Activated CD4-positive, alpha-beta T cell treated with anti-CD3 and anti-CD28 coated beads, Interleukin-2, Interleukin-6, amounts not matched to agents 100 ng/mL and 50 ng/mL, durations not matched to agents 16 hours and 8 hours (primary cell): ENCODE measurements around the gene KMO.

ENCODE experiments used
- DNase-seq: peaks from one replicate; pipeline ENCODE4 v3.0.0-alpha.2; 2020

KMO gene

DNA sequence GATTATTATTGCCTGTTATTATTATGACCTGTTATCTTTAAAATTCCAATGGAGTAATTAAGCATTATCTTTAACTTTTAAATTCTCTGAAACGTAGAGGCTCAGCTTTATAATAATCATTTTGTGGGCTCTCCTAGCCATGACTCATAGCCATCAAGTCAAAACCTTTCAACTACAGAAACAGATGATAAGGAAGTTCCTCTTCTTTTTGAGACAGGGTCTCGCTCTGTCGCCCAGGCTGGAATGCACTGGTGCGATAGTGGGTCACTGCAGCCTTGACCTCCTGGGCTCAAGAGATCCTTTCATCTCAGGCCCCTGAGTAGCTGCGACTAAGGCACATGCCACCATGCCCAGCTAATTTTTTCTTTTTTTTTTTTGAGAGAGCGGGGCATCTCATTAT is 64.5 kb downstream of the KMO start:
- DNase-seq, result no peak

- DNase-seq, result no peak
Measured at GRCh38 chr1:241598249-241598648, 66.1 kb downstream of the KMO start.

GRCh38 chr1:241600496-241600901 is 68.3 kb downstream of the KMO start:
- peak; percentile 28 for DNase-seq

GRCh38 chr1:241603731-241604245 is 71.6 kb downstream of the KMO start:
- DNase-seq, result no peak

DNA sequence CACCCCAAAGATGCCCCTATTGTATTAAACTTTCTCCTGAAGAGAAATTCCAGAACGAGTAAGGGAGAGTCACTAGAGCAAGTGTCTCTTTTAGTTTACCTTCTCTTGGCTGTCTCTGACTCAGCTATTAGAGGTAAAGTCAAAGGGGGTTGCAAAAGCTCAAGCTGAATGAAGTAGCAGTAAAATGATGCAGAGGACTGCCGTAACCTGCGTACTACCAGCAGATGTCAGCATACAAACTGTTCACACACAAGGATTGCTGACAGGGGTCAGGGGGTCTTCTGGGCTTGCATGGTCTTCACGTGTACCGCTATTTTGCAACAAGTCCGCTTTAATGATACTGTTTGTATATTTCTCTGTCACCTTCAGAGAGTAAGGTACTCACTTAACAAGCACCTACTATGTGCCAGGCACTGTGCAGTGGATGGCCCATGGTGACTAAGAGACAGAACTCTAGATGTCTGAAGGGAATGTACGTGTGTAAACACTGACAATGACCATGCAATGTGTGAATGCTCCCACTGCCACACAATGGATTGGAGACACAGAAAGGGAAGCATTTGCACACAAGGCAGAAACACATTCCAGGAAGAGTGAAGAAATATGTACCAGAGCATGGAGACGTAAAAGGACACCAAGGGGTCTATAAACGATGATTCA is 73.1 kb downstream of the KMO start:
- no peak for DNase-seq

GRCh38 chr1:241606544-241606943 is 74.4 kb downstream of the KMO start:
- DNase-seq, result no peak

DNA sequence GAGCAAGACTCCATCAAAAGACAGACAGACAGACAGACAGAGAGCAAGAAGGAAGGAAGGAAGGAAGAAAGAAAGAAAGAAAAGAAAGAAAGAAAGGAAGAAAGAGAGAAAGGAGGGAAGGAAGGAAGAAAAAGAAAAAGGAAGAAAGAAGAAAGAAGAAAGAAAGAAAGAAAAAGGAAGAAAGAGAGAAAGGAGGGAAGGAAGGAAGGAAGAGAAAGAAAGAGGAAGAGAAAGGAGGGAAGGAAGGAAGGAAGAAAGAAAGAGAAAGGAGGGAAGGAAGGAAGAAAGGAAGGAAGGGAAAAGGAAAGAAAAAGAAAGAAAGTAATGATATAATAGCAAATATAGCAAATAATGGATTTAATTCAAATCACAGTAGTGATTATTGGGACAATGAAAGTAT is 75.3 kb downstream of the KMO start:
- no peak for DNase-seq

DNA sequence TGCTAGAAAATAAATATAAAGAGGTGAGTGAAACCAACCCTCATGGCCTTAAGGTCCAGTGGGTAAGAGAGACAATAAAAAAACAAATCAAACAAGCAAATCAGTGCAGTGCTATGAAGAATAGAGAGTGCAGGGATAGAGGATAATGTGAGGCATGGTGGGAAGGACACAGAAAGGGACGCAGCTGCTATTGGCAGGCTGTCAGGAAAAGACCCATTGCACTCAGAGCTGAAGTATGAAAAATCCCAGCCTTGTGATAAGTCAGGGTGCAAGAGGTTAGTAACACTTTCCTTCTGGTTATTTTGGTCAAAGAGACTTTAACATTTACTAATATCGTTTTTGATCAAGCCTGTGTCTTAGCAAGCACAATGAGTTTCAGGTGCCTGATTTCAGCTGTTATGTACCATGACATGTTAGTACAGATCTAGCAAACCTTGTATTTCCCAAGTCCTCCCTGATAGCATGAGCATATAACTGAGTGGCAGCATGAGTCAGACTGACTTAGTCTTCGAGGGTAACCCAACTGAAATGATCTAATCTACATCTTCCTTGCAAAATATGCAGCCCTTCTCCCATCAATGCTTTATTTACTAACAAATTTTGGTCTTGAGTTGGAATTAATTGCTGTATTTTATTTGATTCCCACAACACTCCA is 76.3 kb downstream of the KMO start:
- DNase-seq, result no peak

DNA sequence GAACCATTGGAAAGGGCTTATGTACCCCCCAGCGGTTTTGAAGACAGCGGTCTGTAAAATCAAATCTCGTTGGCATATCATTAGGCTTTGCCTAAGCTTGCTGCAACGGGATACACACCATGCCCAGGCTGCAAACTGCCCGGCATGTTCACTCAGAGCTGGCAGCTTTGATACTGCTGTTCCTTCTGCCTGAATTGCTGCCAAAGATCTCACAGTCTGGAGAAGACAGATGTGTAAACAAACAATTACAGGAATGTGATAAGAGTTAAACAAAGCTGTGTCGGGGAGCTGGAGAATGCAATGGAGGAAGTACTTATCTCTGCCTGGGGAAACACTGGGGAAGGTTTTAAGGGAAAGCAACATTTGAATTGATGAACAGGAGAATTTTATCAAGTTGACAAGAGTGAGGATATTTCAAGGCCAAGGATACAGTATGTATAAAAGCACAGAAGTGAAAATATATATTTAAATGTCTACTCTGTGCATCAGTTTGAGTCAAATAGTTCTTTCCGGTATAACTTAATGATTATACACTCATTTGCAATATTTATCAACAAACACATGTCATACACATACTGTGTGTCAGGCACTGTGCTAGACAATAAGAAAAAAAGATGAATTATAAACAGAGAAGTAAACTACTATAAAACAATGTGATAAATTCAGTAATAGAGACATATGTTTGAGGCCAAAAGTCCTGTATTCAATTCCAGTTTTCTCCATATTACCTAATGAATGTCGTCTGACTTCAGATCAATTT is 78.1 kb downstream of the KMO start:
- DNase-seq, result no peak

DNA sequence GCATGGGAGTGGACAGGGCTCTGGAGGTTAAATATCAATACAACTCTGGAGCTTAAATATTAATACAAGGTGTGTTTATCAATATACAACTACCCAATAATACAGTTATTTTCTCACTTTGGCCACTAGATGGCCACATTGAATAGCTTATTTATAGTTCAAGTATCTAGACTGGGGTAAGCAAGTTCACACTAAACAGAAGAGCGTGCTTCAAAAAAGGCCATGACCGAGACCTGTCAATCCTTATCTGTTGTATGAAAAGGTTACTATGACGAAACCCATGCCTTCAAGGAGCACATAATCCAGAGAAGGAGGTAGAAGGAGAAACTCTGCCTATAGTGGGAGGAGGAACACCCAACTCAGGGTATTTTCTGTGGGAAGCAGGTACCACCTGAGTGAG is 78.9 kb downstream of the KMO start:
- DNase-seq, result peak; percentile 67

- no peak for DNase-seq
Measured at GRCh38 chr1:241611736-241612135, 79.6 kb downstream of the KMO start.

- DNase-seq, result no peak
Measured at GRCh38 chr1:241612533-241613477, 80.6 kb downstream of the KMO start.

DNA sequence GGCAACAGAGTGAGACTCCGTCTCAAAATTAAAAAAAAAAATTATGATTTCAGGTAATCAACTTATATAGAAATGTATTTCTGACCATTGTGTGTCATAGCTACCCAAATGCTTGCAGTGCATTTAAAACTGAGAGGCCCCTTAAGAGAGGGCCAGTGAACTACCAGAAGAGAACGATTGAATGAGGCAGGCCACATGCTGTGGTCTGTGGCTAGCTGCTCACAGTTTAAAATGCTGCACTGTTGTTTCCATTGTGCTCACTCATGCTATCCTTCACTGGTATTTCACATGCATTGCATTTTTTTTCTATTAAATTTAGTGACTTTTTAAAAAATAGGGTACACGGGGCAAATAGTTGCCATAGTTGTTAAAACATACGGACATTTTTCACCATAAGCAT is 82.0 kb downstream of the KMO start:
- no peak for DNase-seq

GRCh38 chr1:241614572-241614971 is 82.4 kb downstream of the KMO start:
- DNase-seq, result no peak

- no peak for DNase-seq
Measured at GRCh38 chr1:241615043-241615974, 83.1 kb downstream of the KMO start.

DNA sequence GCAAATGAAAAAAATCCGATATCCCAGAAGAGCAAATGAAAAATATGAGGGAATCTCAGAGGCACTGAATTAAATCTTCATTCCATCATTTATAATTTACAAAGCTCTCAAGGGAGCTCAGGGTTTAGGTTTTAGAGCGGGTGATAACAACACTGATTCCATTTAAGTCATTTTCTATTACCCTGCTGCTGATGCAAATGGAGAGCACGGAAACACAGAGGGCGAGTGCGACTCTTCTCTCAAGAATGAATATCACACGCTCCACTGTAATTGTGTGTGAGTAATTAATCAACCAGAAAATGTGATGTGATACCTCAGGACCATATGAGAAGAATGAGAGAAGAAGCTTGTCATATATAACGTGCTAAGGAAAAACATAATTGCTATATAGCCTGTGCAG is 85.2 kb downstream of the KMO start:
- no peak for DNase-seq

GRCh38 chr1:241622669-241623068 is 90.5 kb downstream of the KMO start:
- no peak for DNase-seq

- no peak for DNase-seq
Measured at GRCh38 chr1:241624935-241625334, 92.8 kb downstream of the KMO start.

GRCh38 chr1:241627453-241628259 is 95.5 kb downstream of the KMO start:
- peak; percentile 60 for DNase-seq

DNA sequence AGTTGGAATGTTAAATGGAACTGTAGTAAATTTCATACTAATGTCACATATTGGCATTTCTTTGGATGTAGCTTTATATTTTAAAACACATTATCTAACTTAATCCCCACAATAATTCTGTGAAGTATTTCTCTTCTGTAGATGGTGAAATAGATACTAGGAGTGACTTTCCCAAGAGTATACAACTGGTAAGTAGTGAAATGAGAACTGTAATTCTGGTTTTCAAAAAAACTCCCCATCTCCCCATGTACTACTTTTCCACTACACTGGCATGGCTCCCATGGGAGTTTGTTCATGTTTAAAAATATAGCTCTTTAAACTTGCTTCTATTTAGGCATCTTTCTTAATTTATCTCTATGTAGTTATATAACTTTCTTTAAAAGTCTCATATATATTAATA is 97.8 kb downstream of the KMO start:
- DNase-seq, result no peak

GRCh38 chr1:241630476-241630875 is 98.3 kb downstream of the KMO start:
- no peak for DNase-seq
